ENCODE results near the gene PDE1C.

PDE1C gene

GRCh38 chr7:31775556-31775955 is 294.7 kb downstream of the PDE1C start:
- DNase-seq (ENCODE audit: low read depth in 2 of 2) = no peak

GRCh38 chr7:31772211-31772610 is 298.0 kb downstream of the PDE1C start:
- DNase-seq (ENCODE audit: low read depth in 2 of 2) = no peak

- no peak for DNase-seq (ENCODE audit: low read depth in 2 of 2)
Measured at GRCh38 chr7:31767686-31768358, 302.4 kb downstream of the PDE1C start.

GRCh38 chr7:31764462-31764861 is 305.7 kb downstream of the PDE1C start:
- DNase-seq (ENCODE audit: low read depth in 2 of 2) = no peak

GRCh38 chr7:31763548-31763947 is 306.7 kb downstream of the PDE1C start:
- DNase-seq (ENCODE audit: low read depth in 2 of 2) = no peak

- no peak for DNase-seq (ENCODE audit: low read depth in 2 of 2)
Measured at GRCh38 chr7:31761646-31762045, 308.6 kb downstream of the PDE1C start.

- no peak for DNase-seq (ENCODE audit: low read depth in 2 of 2)
Measured at GRCh38 chr7:31758755-31759154, 311.5 kb downstream of the PDE1C start.

- DNase-seq (ENCODE audit: low read depth in 2 of 2) = no peak
Measured at GRCh38 chr7:31751726-31752125, 318.5 kb downstream of the PDE1C start.

- DNase-seq (ENCODE audit: low read depth in 2 of 2) = no peak
Measured at GRCh38 chr7:31748084-31748483, 322.1 kb downstream of the PDE1C start.

- no peak for DNase-seq (ENCODE audit: low read depth in 2 of 2)
Measured at GRCh38 chr7:31747553-31747952, 322.7 kb downstream of the PDE1C start.

- peak in 1 of 2 donors; percentile 23 for DNase-seq (ENCODE audit: low read depth in 2 of 2)
Measured at GRCh38 chr7:31744294-31744874, 325.8 kb downstream of the PDE1C start.

GRCh38 chr7:31741852-31742251 is 328.4 kb downstream of the PDE1C start:
- DNase-seq (ENCODE audit: low read depth in 2 of 2) = no peak

GRCh38 chr7:31735991-31736982 is 333.9 kb downstream of the PDE1C start:
- DNase-seq (ENCODE audit: low read depth in 2 of 2) = peak in 1 of 2 donors; percentile 10

- DNase-seq (ENCODE audit: low read depth in 2 of 2) = no peak
Measured at GRCh38 chr7:31734456-31734855, 335.8 kb downstream of the PDE1C start.

- DNase-seq (ENCODE audit: low read depth in 2 of 2) = no peak
Measured at GRCh38 chr7:31729195-31729804, 340.9 kb downstream of the PDE1C start.

GRCh38 chr7:31724696-31725095 is 345.5 kb downstream of the PDE1C start:
- DNase-seq (ENCODE audit: low read depth in 2 of 2) = no peak

- no peak for DNase-seq (ENCODE audit: low read depth in 2 of 2)
Measured at GRCh38 chr7:31720366-31720765, 349.8 kb downstream of the PDE1C start.

GRCh38 chr7:31716355-31716754 is 353.9 kb downstream of the PDE1C start:
- DNase-seq (ENCODE audit: low read depth in 2 of 2) = no peak

GRCh38 chr7:31710171-31710570 is 360.0 kb downstream of the PDE1C start:
- DNase-seq (ENCODE audit: low read depth in 2 of 2) = no peak

GRCh38 chr7:31707089-31707488 is 363.1 kb downstream of the PDE1C start:
- DNase-seq (ENCODE audit: low read depth in 2 of 2) = no peak

- DNase-seq (ENCODE audit: low read depth in 2 of 2) = no peak
Measured at GRCh38 chr7:31705377-31705776, 364.8 kb downstream of the PDE1C start.

- no peak for DNase-seq (ENCODE audit: low read depth in 2 of 2)
Measured at GRCh38 chr7:31702354-31702753, 367.9 kb downstream of the PDE1C start.
